Suppressor macrophage (primary cell): ENCODE data around the gene PPIL4.

Experiments used
- DNase-seq, 4 experiments: peaks; one replicate each; pipeline ENCODE4 v3.0.0-alpha.2; 2020 to 2022

PPIL4 gene

DNA sequence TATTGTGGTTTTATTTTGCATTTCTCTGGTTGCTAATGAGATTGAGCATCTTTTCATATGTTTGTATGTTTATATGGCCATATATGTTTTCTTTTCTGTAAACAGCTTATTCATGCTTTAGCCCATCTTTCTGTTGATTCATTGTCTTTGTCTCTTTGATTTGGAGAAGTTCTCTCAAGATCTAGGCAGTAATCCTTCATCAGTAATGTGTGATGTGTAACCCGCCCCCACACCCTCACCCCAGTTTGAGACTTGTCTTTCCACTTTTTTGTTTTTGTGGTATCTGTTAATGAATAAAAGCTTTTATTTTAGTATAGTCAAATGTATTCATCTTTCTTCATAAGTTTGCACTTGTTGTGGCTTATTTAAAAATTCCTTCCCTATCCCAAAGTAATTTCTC is 87.0 kb downstream of the PPIL4 start:
- peak; percentile 24 to 61 (median 52) for DNase-seq

DNA sequence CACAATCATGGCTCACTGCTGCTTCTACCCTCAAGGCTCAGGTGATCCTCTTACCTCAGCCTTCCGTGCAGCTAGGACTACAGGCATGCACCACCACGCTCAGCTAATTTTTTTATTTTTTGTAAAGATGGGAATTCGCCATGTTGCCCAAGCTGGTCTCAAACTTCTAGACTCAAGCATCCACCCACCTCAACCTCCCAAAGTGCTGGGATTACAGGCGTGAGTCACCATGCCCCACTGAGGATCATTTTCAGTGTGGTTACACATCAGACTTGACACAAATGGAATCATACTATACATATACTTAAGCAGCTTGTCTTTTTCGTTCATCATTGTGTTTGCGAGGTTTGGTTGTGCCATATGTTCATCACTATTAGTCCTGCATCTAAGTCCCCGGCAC is 87.6 kb downstream of the PPIL4 start:
- DNase-seq, result peak in 1 of 4 experiments; percentile 21

DNA sequence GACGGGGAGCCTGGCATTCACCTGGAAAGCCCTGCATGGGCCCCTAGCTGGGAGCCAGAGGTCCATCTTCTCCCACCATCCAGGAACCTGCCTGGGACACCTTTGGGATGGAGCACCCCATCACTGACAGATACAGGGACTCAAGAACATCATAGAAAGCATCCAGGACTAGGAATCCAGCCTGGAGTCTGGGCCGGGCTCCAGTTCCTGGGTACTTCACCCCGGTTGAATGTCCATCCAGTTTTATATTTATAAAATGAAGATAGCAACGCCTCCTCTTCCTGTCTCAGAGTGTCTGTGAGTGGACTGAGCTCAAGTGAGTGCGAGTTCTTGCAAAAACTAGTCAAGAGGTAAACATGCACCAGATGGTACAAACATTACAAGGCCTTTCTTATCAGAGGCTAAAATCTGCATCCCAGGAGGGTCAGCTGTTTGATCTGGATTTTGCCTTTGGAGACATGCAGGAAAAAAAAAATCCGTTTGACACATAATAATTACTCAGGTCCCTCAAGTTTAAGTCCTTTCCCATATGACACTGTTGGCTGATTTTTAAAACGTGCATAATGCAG is 88.4 kb downstream of the PPIL4 start:
- no peak for DNase-seq

DNA sequence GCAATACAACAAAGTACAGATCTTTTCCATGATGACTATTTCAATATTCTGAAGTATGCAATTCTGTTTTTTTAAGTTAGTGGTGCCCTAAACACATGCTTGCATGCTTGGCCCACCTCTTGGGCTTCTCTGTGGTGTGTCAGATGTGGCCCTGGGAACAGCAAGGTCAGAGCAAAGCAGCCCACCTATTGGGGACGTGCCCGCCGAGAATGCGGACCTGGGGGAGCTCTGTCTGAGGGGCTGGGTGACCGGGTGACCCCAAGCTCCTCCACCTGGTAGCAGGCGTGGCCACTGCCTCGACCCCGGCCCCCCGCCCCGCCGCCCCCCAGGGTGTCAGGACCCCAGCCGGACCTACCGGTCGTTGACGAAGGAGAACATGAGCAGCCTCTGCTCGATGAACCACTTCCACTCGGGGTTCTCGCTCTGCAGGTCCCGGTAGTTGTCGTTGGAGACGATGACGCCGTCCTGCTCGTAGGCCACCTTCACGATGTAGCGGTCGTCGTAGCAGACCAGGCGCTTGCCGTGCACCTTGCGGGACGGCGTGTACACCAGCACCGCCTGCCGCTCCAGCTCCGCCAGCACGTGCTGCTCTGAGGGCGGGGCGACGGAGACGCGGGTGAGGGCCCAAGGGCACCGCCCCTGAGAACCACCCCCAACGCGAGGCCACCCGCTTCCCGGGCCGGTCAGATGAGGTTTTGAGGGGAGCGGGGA is 89.4 kb downstream of the PPIL4 start:
- no peak for DNase-seq

DNA sequence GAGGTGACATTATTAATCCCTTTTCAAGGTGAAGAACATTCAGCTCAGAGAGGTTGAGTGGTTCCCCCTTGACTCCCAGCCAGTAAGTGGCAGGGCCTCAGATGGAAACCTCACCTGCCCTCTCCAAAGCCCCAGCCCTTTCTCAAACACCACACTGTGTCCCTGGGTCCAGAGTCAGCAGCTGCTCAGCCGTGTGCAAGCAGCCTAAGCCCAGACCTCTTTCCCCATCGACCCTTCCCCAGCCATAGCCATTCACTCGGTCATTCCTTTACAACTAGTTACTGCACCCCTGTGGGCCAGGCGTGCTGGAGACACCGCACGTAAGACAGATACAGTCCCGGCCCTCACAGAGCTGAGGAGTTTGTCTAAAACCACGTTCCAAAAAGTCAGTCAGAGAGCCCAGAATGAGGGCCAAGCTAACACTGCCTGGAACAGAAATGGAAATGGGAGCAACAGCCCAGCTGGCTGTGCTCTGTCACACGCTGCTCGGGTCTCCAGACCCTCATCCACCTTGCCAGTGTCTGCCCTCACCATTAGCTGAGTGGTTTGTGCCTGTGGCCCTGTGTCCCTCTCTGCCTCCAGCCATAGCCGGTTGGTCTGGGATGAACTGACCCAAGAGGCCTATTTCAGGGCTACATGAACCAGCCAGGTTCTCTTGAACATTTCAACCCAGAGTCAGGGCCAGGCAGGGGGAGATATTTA is 90.7 kb downstream of the PPIL4 start:
- no peak for DNase-seq
